HG02798 (cell line): Measurements from ENCODE around the gene CCSER2.

Source experiments
- ATAC-seq: cut with Tn5 transposase; IDR thresholded peaks from one replicate; pipeline ENCODE4 v1.9.1; 2021; ENCODE audit warnings: mild to moderate bottlenecking; ENCODE audit not compliant: unreplicated experiment, poor library complexity

The CCSER2 gene

DNA sequence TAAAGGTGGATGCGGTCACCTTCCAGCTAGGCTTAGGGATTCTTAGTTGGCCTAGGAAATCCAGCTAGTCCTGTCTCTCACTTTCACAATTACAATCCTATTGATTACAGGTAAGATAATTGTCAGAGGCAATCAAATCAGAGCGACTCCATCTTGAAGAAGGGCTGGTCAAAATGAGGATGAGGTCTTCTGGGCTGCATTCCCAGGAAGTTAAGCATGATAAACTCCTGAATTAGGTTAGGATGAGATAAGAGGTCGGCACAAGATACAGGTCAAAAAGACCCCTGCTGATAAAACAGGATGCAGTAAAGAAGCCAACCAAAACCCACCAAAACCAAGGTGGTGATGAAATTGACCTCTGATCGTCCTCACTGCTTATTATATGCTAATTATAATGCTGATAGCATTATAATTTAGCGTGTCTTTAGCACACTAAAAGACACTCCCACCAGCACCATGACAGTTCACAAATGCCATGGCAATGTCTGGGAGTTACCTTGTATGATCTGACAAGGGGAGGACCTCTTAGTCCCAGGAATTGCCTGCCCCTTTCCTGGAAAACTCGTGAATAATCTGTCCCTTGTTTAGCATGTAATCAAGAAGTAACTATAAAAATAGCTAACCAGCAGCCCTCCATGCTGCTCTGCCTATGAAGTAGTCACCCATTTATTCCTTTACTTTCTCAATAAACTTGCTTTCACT lies 237.6 kb downstream of the CCSER2 start:
- no peak for ATAC-seq

DNA sequence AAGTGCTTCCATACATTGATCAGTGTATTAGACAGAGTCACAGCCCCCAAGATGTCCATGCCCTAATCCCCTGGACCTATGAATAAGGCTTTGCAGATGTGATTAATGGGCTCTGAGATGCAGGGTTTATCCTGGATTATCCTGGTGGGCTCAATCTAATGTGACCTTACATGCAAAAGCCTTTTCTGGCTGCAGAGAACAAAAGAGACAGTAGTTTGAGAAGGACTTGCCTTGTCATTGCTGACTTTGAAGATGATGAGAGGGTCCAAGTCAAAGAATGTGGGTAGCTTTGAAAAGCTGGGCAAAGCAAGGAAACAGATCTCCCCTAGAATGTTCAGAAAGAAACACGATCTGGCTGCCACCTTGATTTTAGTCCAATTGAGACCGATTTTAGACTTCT lies 238.7 kb downstream of the CCSER2 start:
- no peak for ATAC-seq
